Stomach (tissue), 9 donors: ENCODE measurements around the gene DBF4. TPM values are rescaled to one million over a fixed set of nuclear protein-coding genes. Genes with fewer than 3 reads are reported as not detected.

Experiments
- DNase-seq, 2 donors: peaks; one replicate each; pipeline versions ENCODE4 v3.0.0 to v3.0.0-alpha.2; 2013 to 2019
- H3K27ac ChIP-seq, 5 donors: fragments of 200-600 bp in 4 of 5; sonication (generic) in 4 of 5; one replicate each; pipeline ENCODE4 v1.5.1; 2013 to 2019; ENCODE audit warnings: mild to moderate bottlenecking in 1 of 5, moderate library complexity in 1 of 5
- H3K27me3 ChIP-seq, 3 donors: fragments of 200-600 bp; sonication (generic); one replicate each; pipeline ENCODE4 v1.5.1; 2017 to 2019; ENCODE audit warnings: mixed run types in 1 of 3
- H3K36me3 ChIP-seq, 4 donors: fragments of 200-600 bp; sonication (generic); 1 replicate in 3 of 4; 2 replicates in 1 of 4; pipeline ENCODE4 v1.5.1; 2016 to 2019
- H3K4me1 ChIP-seq, 4 donors: fragments of 200-600 bp; sonication (generic); one replicate each; pipeline ENCODE4 v1.5.1; 2016 to 2019
- H3K4me3 ChIP-seq, 4 donors: fragments of 200-600 bp; sonication (generic) in 3 of 4; one replicate each; pipeline ENCODE4 v1.5.1; 2016 to 2019; ENCODE audit warnings: mild to moderate bottlenecking in 1 of 4
- H3K9me3 ChIP-seq, 4 donors: fragments of 200-600 bp; sonication (generic); one replicate each; pipeline ENCODE4 v1.5.1; 2016 to 2019
- EP300 ChIP-seq: sonication (generic); formaldehyde crosslinking; IDR thresholded peaks from one replicate; pipeline ENCODE4 v1.6.1; 2017; ENCODE audit warnings: antibody characterized with exemption
- POLR2A ChIP-seq, 4 donors: fragments of 450-650 bp; IDR thresholded peaks; one replicate each; pipeline ENCODE4 v1.6.1; 2016; ENCODE audit warnings: antibody characterized with exemption in 4 of 4, control low read depth in 2 of 4, mild to moderate bottlenecking in 1 of 4, moderate library complexity in 1 of 4
- POLR2AphosphoS5 ChIP-seq, 3 donors: sonication (generic); formaldehyde crosslinking; IDR thresholded peaks; one replicate each; pipeline ENCODE4 v1.6.1; 2016; ENCODE audit warnings: antibody characterized with exemption in 3 of 3
- WGBS, 5 donors: extraction: QIAGEN DNeasy Blood & Tissue Kit in 3 of 5; methylation state at CpG; one replicate each; pipeline versions ENCODE4 v1.1.5 to v1.1.7; 2013 to 2018; 5-methylcytosine and 5-hydroxymethylcytosine counted together
- intact Hi-C: fragments of 100-400 bp; cut with DNase I; formaldehyde crosslinking; loops from one replicate; pipeline ENCODE4 v1.15.1; 2023; ENCODE audit warnings: low total_unique reads
- polyA plus RNA-seq, 3 donors: library from polyadenylated mRNA; stranded (reverse); fragments of 200-250 nt; gene quantifications; one replicate each; pipeline ENCODE4 v1.2.3, GENCODE V29; 2013
- total RNA-seq, 5 donors: library from RNA; depleted of rRNA; stranded (reverse); fragments of >200 nt; gene quantifications; one replicate each; pipeline versions ENCODE4 v1.1.0 to v1.2.3, GENCODE V29; 2014 to 2016
- TF ChIP-seq, protein P1 (sequence below), 7 experiments: fragments of 450-650 bp in 4 of 7; fragments of 200-600 bp in 3 of 7; sonication (generic) in 3 of 7; IDR thresholded peaks; one replicate each; pipeline ENCODE4 v1.5.1; 2016 to 2019; ENCODE audit warnings: antibody characterized with exemption in 7 of 7, control low read depth in 2 of 7, mild to moderate bottlenecking in 1 of 7
- donor health status: healthy with polysubstance abuse.
- donor health status: Bipolar disorder and iron deficiency.
- donor health status: healthy.

DBF4 gene
- total and polyA plus RNA-seq, 8 donors: 2.0 to 29.9 (median 9.1) TPM

DNA sequence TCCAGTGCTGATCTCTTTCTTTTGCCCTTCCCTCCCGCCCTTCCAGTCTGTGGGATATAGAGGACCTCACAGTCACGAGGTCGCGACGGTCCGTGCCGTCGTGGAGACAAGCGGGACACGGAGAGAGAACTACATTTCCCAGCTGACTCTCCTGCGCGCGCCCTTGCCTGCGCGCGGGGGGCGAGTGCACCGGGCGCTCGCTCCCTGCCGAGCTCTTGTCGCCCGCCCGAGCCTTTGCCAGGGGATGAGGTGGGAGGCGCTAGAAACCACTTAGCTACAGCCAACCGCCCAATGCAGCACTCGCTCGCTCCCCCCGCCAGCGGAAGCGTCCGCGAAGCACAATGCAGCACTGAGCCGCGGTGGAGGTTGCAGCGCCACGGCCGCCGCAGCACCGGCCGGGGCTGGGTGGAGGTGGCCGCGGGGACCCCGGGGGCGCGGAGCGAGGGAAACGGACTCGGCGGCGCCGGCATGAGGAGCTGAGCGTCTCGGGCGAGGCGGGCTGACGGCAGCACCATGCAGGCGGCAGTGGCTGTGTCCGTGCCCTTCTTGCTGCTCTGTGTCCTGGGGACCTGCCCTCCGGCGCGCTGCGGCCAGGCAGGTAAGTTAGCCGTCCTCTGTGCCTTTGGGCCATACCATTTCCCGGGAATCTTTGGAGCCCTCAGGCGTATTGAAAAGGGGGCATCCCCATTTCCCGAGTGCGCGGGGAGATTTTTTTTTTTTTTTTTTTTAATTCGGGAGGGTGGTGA, 57.8 kb downstream of the DBF4 start, which contains the start of gene ADAM22:
Gene ADAM22, plus strand, starts transcription at position 299 of the 746 bp plus-strand sequence. Its CDS starts 215 bp downstream, at position 514.
- no peaks in the 10 kb centered on the region for H3K9me3 ChIP-seq
- peaks cover 8 to 21% (median 17%) of the 10 kb centered on the region in 4 donors for H3K4me1 ChIP-seq
- peaks cover 0 to 17% (median 0%) of the 10 kb centered on the region in 3 donors for H3K27me3 ChIP-seq
- H3K27ac ChIP-seq: peak within 1 kb of the TSS in 3 of 5 donors; percentile 32 to 59 (median 51)
- TF ChIP-seq POLR2A (IDR thresholded peaks at IDR 0.05) (no peak), POLR2AphosphoS5 (IDR thresholded peaks at IDR 0.05) (peak in 2 of 3 donors; percentile 30 to 49), EP300 (no peak)
- TF ChIP-seq, protein P1, sequence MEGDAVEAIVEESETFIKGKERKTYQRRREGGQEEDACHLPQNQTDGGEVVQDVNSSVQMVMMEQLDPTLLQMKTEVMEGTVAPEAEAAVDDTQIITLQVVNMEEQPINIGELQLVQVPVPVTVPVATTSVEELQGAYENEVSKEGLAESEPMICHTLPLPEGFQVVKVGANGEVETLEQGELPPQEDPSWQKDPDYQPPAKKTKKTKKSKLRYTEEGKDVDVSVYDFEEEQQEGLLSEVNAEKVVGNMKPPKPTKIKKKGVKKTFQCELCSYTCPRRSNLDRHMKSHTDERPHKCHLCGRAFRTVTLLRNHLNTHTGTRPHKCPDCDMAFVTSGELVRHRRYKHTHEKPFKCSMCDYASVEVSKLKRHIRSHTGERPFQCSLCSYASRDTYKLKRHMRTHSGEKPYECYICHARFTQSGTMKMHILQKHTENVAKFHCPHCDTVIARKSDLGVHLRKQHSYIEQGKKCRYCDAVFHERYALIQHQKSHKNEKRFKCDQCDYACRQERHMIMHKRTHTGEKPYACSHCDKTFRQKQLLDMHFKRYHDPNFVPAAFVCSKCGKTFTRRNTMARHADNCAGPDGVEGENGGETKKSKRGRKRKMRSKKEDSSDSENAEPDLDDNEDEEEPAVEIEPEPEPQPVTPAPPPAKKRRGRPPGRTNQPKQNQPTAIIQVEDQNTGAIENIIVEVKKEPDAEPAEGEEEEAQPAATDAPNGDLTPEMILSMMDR (IDR thresholded peaks at IDR 0.05): no peak
- 0 to 2% (median 0%) methylated on average over 25 to 70 of the region's 70 CpGs for WGBS, 5 donors
- H3K4me3 ChIP-seq: peak within 1 kb of the TSS; percentile 66 to 90 (median 76)
- peak; percentile 74 to 97 for DNase-seq
- no peaks in the 10 kb centered on the region for H3K36me3 ChIP-seq
- intact Hi-C loops: no loop called here

DNA sequence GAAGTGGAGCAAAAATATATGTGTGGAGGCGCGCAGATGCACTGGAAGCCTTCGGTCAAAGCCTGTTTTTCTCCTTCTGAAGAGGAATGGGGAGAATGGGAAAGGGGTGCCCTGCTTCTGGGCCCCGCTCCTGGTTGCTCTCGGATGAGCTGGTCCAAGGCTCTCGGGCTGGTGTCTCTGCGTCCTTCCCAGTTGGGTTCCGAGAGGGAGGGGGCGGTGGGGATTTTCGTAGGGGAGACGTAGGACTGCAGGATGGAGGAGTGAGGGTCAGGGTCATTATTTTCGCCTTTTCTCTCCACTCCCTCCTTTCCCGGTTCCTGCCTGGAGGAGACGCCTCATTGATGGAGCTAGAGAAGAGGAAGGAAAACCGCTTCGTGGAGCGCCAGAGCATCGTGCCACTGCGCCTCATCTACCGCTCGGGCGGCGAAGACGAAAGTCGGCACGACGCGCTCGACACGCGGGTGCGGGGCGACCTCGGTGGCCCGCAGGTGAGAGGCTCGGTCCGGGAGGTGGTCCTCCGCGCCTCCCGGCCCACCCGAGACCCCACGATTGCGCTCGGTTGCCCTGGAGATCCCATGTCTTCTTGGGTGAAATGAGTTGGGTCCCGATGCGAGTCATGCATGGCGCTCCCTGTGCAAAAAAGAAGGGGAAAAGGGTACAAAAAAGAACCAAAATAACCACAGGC, 58.5 kb downstream of the DBF4 start:
- intact Hi-C loops: no loop called here
- Histone ChIP-seq H3K9me3 (no peaks in the 10 kb centered on the region), H3K4me1 (peaks cover 8 to 21% (median 17%) of the 10 kb centered on the region in 4 donors), H3K36me3 (no peaks in the 10 kb centered on the region), H3K4me3 (peak overlapping the region; percentile 66 to 90 (median 76)), H3K27me3 (peaks cover 0 to 17% (median 0%) of the 10 kb centered on the region in 3 donors), H3K27ac (peak overlapping the region in 1 of 5 donors; percentile 59)
- TF ChIP-seq POLR2AphosphoS5 (IDR thresholded peaks at IDR 0.05) (no peak), POLR2A (IDR thresholded peaks at IDR 0.05) (no peak), EP300 (no peak)
- TF ChIP-seq, protein P1 (IDR thresholded peaks at IDR 0.05): no peak
- DNase-seq: peak in 1 of 2 donors; percentile 51
- 3 to 5% (median 3%) methylated on average over 32 to 47 of the region's 47 CpGs for WGBS, 5 donors

DNA sequence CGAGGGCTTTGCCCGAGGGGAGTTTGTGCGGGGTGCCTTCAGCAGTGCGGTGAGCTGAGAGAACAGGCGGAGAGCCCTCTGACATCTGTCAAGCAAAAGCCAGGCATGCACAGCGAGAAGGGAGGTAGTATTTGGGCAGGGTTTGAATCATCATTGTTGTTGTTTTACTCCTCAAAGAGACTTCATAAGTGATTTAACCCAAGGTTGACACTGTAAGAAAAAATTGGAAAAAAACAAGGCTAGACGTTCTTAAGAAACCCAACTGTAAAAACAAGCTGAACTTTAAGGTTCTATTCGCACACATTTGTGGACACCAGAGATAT, 59.1 kb downstream of the DBF4 start:
- no peaks in the 10 kb centered on the region for H3K9me3 ChIP-seq
- H3K36me3 ChIP-seq: no peaks in the 10 kb centered on the region
- DNase-seq: no peak
- 39 to 50% (median 44%) methylated on average over 8 of the region's 8 CpGs for WGBS, 5 donors
- peaks cover 8 to 21% (median 17%) of the 10 kb centered on the region in 4 donors for H3K4me1 ChIP-seq
- H3K27me3 ChIP-seq: peaks cover 0 to 17% (median 0%) of the 10 kb centered on the region in 3 donors
- TF ChIP-seq POLR2AphosphoS5 (IDR thresholded peaks at IDR 0.05): no peak
- TF ChIP-seq EP300: no peak
- TF ChIP-seq POLR2A (IDR thresholded peaks at IDR 0.05): no peak
- TF ChIP-seq, protein P1 (IDR thresholded peaks at IDR 0.05): no peak
- intact Hi-C loops: no loop called here
- H3K4me3 ChIP-seq: peak overlapping the region; percentile 66 to 90 (median 76)
- no peak overlapping the region for H3K27ac ChIP-seq

DNA sequence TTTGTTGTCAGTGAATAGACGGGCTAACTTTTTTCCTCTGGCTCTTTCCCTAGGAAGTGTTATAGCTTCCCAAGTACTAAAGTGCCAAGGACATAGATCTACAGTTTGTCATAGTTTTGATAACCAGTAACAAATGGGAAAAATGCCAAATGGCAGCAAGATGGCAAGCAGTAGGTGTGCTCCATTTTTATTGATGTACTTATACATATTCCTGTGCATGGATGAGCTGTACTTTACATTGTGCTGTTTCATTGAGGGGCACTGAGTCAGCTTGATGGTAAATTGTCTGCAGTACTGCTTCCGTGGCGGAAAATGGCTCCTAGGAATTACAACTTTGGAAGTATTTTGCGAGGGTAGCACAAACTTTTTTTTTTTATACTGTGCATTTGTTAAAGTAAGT, 64.8 kb downstream of the DBF4 start:
- 92 to 96% (median 94%) methylated on average over 4 of the region's 4 CpGs for WGBS, 5 donors
- Histone ChIP-seq H3K27ac (no peak overlapping the region), H3K4me3 (no peak overlapping the region), H3K4me1 (no peaks in the 10 kb centered on the region), H3K27me3 (no peaks in the 10 kb centered on the region), H3K9me3 (no peaks in the 10 kb centered on the region), H3K36me3 (no peaks in the 10 kb centered on the region)
- intact Hi-C loops: no loop called here
- no peak for DNase-seq
- no peak for TF ChIP-seq POLR2AphosphoS5 (IDR thresholded peaks at IDR 0.05)
- TF ChIP-seq POLR2A (IDR thresholded peaks at IDR 0.05): no peak
